HEK293 (cell line): ENCODE measurements around the gene TTC31.

Experiments
- CTCF ChIP-seq: fragments of 450-650 bp; formaldehyde crosslinking; IDR thresholded peaks from 2 replicates; pipeline ENCODE4 v1.5.1; 2016; ENCODE audit warnings: missing biosample characterization, missing genetic modification characterization
- FEZF1 ChIP-seq: fragments of 450-650 bp; formaldehyde crosslinking; IDR thresholded peaks from 2 replicates; pipeline ENCODE4 v1.5.1; 2016; ENCODE audit warnings: missing biosample characterization, missing genetic modification characterization
- KLF7 ChIP-seq: fragments of 450-650 bp; formaldehyde crosslinking; IDR thresholded peaks from 2 replicates; pipeline ENCODE4 v1.5.1; 2016; ENCODE audit warnings: missing biosample characterization, missing genetic modification characterization, borderline replicate concordance
- KLF9 ChIP-seq: fragments of 450-650 bp; formaldehyde crosslinking; IDR thresholded peaks from 2 replicates; pipeline ENCODE4 v1.5.1; 2016; ENCODE audit warnings: missing biosample characterization, missing genetic modification characterization, low read depth
- REST ChIP-seq: fragments of 450-650 bp; formaldehyde crosslinking; IDR thresholded peaks from 2 replicates; pipeline ENCODE4 v1.5.1; 2016; ENCODE audit warnings: missing biosample characterization, missing genetic modification characterization
- SP3 ChIP-seq: fragments of 450-650 bp; formaldehyde crosslinking; IDR thresholded peaks from 2 replicates; pipeline ENCODE4 v1.5.1; 2016; ENCODE audit warnings: missing biosample characterization, missing genetic modification characterization
- ZBTB1 ChIP-seq: fragments of 450-650 bp; formaldehyde crosslinking; IDR thresholded peaks from 2 replicates; pipeline ENCODE4 v1.5.1; 2016; ENCODE audit warnings: missing biosample characterization, missing genetic modification characterization
- ZBTB48 ChIP-seq: fragments of 450-650 bp; formaldehyde crosslinking; IDR thresholded peaks from 2 replicates; pipeline ENCODE4 v1.5.1; 2016; ENCODE audit warnings: missing biosample characterization, missing genetic modification characterization
- ZBTB49 ChIP-seq: fragments of 450-650 bp; formaldehyde crosslinking; IDR thresholded peaks from 2 replicates; pipeline ENCODE4 v1.5.1; 2016; ENCODE audit warnings: missing biosample characterization, missing genetic modification characterization, low read depth
- ZBTB8A ChIP-seq: fragments of 450-650 bp; formaldehyde crosslinking; IDR thresholded peaks from 2 replicates; pipeline ENCODE4 v1.5.1; 2016; ENCODE audit warnings: missing biosample characterization, missing genetic modification characterization
- ZNF16 ChIP-seq: fragments of 450-650 bp; formaldehyde crosslinking; IDR thresholded peaks from 2 replicates; pipeline ENCODE4 v1.5.1; 2016; ENCODE audit warnings: low read depth, missing biosample characterization, missing genetic modification characterization
- ZNF2 ChIP-seq: fragments of 450-650 bp; formaldehyde crosslinking; IDR thresholded peaks from 2 replicates; pipeline ENCODE4 v1.5.1; 2016; ENCODE audit warnings: missing biosample characterization, missing genetic modification characterization
- ZNF202 ChIP-seq: fragments of 450-650 bp; formaldehyde crosslinking; IDR thresholded peaks from 2 replicates; pipeline ENCODE4 v1.5.1; 2016; ENCODE audit warnings: missing biosample characterization, missing genetic modification characterization, borderline replicate concordance
- ZNF23 ChIP-seq: fragments of 450-650 bp; formaldehyde crosslinking; IDR thresholded peaks from 2 replicates; pipeline ENCODE4 v1.5.1; 2016; ENCODE audit warnings: missing biosample characterization, missing genetic modification characterization, borderline replicate concordance
- ZNF266 ChIP-seq: fragments of 450-650 bp; formaldehyde crosslinking; IDR thresholded peaks from 2 replicates; pipeline ENCODE4 v1.5.1; 2016; ENCODE audit warnings: missing biosample characterization, missing genetic modification characterization, low read depth
- ZNF324 ChIP-seq: fragments of 450-650 bp; formaldehyde crosslinking; IDR thresholded peaks from 2 replicates; pipeline ENCODE4 v1.5.1; 2016; ENCODE audit warnings: missing biosample characterization, missing genetic modification characterization
- ZNF501 ChIP-seq: fragments of 450-650 bp; formaldehyde crosslinking; IDR thresholded peaks from 2 replicates; pipeline ENCODE4 v1.5.1; 2016; ENCODE audit warnings: missing biosample characterization, missing genetic modification characterization
- ZNF610 ChIP-seq: fragments of 450-650 bp; formaldehyde crosslinking; IDR thresholded peaks from 2 replicates; pipeline ENCODE4 v1.5.1; 2016; ENCODE audit warnings: missing biosample characterization, missing genetic modification characterization, borderline replicate concordance
- ZNF623 ChIP-seq: fragments of 450-650 bp; formaldehyde crosslinking; IDR thresholded peaks from 2 replicates; pipeline ENCODE4 v1.5.1; 2016; ENCODE audit warnings: missing biosample characterization, missing genetic modification characterization
- ZNF626 ChIP-seq: fragments of 450-650 bp; sonication (Bioruptor Pico); formaldehyde crosslinking; IDR thresholded peaks from 2 replicates; pipeline ENCODE4 v1.5.1; 2018; ENCODE audit warnings: missing biosample characterization, missing genetic modification characterization, inconsistent platforms
- ZNF660 ChIP-seq: fragments of 450-650 bp; IDR thresholded peaks from 2 replicates; pipeline ENCODE4 v1.5.1; 2018; ENCODE audit warnings: missing biosample characterization, mild to moderate bottlenecking, missing genetic modification characterization
- ZNF692 ChIP-seq: fragments of 450-650 bp; formaldehyde crosslinking; IDR thresholded peaks from 2 replicates; pipeline ENCODE4 v1.5.1; 2016; ENCODE audit warnings: missing biosample characterization, missing genetic modification characterization
- ZSCAN23 ChIP-seq: fragments of 450-650 bp; formaldehyde crosslinking; IDR thresholded peaks from 2 replicates; pipeline ENCODE4 v1.5.1; 2016; ENCODE audit warnings: missing biosample characterization, missing genetic modification characterization
- TF ChIP-seq, protein P1 (sequence below): fragments of 450-650 bp; IDR thresholded peaks from 2 replicates; pipeline ENCODE4 v1.5.1; 2018; ENCODE audit warnings: missing biosample characterization, mild to moderate bottlenecking, missing genetic modification characterization
- TF ChIP-seq, protein P2 (sequence below): fragments of 450-650 bp; formaldehyde crosslinking; IDR thresholded peaks from 2 replicates; pipeline ENCODE4 v1.5.1; 2017; ENCODE audit warnings: missing biosample characterization, missing genetic modification characterization
- TF ChIP-seq, protein P3 (sequence below): fragments of 450-650 bp; formaldehyde crosslinking; IDR thresholded peaks from 2 replicates; pipeline ENCODE4 v1.5.1; 2016; ENCODE audit warnings: missing biosample characterization, missing genetic modification characterization

The TTC31 gene

GRCh38 chr2:74482801-74483674 lies at the start of gene TTC31, which contains the start of gene CCDC142 (continued):
- TF ChIP-seq ZNF692 (tag by site-specific recombination) (peak; percentile 40; the same call in 1 of the 2 replicates), ZBTB48 (tag by site-specific recombination) (no peak; the same call in 1 of the 2 replicates), ZNF16 (tag by site-specific recombination) (no peak), ZBTB49 (no peak), REST (tag by site-specific recombination) (no peak), SP3 (tag by site-specific recombination) (peak; percentile 95), ZNF23 (tag by site-specific recombination) (no peak), ZBTB1 (tag by site-specific recombination) (no peak), ZSCAN23 (tag by site-specific recombination) (no peak), KLF7 (0 out of 2 replicates have a peak, but pooled peaks have one; percentile 84), ZNF324 (tag by site-specific recombination) (peak; percentile 22; the same call in 1 of the 2 replicates), ZNF660 (tag by site-specific recombination) (peak; percentile 41; the same call in 1 of the 2 replicates), ZNF623 (tag by site-specific recombination) (no peak), ZNF626 (tag by site-specific recombination) (no peak), CTCF (peak; percentile 88), ZNF2 (tag by site-specific recombination) (peak; percentile 63), ZNF266 (tag by site-specific recombination) (no peak), ZNF501 (peak; percentile 82; the same call in 1 of the 2 replicates), KLF9 (no peak; the same call in 1 of the 2 replicates), ZBTB8A (tag by site-specific recombination) (peak; percentile 78), FEZF1 (tag by site-specific recombination) (no peak), ZNF202 (tag by site-specific recombination) (no peak), ZNF610 (tag by site-specific recombination) (no peak)
- TF ChIP-seq, protein P1, sequence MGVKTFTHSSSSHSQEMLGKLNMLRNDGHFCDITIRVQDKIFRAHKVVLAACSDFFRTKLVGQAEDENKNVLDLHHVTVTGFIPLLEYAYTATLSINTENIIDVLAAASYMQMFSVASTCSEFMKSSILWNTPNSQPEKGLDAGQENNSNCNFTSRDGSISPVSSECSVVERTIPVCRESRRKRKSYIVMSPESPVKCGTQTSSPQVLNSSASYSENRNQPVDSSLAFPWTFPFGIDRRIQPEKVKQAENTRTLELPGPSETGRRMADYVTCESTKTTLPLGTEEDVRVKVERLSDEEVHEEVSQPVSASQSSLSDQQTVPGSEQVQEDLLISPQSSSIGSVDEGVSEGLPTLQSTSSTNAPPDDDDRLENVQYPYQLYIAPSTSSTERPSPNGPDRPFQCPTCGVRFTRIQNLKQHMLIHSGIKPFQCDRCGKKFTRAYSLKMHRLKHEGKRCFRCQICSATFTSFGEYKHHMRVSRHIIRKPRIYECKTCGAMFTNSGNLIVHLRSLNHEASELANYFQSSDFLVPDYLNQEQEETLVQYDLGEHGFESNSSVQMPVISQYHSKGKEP (tag by site-specific recombination) = no peak
- TF ChIP-seq, protein P2, sequence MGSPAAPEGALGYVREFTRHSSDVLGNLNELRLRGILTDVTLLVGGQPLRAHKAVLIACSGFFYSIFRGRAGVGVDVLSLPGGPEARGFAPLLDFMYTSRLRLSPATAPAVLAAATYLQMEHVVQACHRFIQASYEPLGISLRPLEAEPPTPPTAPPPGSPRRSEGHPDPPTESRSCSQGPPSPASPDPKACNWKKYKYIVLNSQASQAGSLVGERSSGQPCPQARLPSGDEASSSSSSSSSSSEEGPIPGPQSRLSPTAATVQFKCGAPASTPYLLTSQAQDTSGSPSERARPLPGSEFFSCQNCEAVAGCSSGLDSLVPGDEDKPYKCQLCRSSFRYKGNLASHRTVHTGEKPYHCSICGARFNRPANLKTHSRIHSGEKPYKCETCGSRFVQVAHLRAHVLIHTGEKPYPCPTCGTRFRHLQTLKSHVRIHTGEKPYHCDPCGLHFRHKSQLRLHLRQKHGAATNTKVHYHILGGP (tag by site-specific recombination) = no peak
- TF ChIP-seq, protein P3, sequence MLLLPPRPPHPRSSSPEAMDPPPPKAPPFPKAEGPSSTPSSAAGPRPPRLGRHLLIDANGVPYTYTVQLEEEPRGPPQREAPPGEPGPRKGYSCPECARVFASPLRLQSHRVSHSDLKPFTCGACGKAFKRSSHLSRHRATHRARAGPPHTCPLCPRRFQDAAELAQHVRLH (tag by site-specific recombination) = no peak
